RPMI7951 (cell line): ENCODE results near the gene MAP4K3. TPM values are rescaled to one million over a fixed set of nuclear protein-coding genes. Genes with fewer than 3 reads are reported as not detected.
A peak's percentile ranks its signal among the peaks of the same experiment; 100 is the strongest.
"Not testable (repeated sequence)": the region's sequence is repeated elsewhere in the genome, so short reads cannot be mapped to it uniquely, and the experiment has no call there.

Experiments
- DNase-seq: peaks from one replicate; pipeline ENCODE4 v3.0.0-alpha.2; 2012; ENCODE audit warnings: low read depth
- total RNA-seq: library from RNA; depleted of rRNA; stranded (reverse); fragments of >200 nt; shearing (Covaris generic); gene quantifications from 2 replicates; pipeline ENCODE4 v1.2.3, GENCODE V29; 2014

Gene MAP4K3
- total RNA-seq, 1 experiment from 2014 or later: 35.1 TPM

- no peak for DNase-seq
Observed at GRCh38 chr2:39306626-39307025, 130.5 kb downstream of the MAP4K3 start.

DNA sequence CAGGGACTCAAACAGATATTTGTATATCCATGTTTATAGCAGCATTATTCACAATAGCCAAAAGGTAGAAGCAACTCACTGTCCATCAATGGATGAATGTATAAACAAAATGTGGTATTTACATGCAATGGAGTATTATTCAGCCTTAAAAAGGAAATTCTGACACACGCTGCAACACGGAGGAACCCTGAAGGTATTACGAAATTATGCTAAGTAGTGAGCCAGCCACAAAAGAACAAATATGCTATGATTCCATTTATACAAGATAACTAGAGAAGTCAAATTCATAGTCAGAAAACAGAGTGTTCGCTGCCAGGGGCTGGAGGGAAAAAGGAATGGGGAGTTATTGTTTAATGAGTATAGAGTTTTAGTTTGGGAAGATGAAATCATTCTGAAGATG is 132.4 kb downstream of the MAP4K3 start:
- no peak for DNase-seq

DNA sequence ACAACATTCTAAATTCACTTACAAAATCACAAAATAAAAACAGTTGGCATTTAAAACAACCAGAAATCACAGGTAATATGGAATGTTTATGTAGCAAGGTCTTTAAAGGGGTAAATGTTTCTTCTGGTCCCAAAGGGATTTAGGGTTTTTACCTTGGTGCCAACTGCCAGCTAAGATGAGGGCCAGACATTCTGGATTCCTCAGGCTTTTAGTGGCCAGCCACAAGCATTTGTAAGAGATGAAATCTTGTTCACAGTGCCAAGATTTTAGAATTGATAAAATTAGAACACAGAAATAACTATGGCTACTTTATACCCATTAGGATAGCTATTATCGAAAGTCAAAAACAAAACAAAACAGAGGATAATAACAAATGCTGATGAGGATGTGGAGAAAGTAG is 132.9 kb downstream of the MAP4K3 start:
- peak; percentile 29 for DNase-seq

- no peak for DNase-seq
Observed at GRCh38 chr2:39301352-39301751, 135.7 kb downstream of the MAP4K3 start.

GRCh38 chr2:39300044-39300978 is 136.8 kb downstream of the MAP4K3 start:
- DNase-seq: no peak

DNA sequence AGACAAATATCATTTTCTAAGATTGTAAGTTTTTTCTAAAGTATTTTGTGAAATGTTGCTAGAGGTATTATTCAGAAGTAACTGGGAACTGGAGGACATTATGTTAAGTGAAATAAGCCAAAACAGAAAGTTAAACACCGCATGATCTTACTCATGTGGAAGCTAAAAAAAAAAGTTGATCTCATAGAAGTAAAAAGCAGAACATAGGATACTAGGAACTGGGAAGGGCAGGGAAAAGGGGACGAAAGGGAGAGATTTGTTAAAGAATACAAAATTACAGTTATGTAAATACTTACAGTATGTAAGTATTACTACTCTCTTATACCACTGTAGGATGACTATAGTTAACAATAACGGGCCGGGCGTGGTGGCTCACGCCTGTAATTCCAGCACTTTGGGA is 146.7 kb downstream of the MAP4K3 start:
- DNase-seq: no peak

DNA sequence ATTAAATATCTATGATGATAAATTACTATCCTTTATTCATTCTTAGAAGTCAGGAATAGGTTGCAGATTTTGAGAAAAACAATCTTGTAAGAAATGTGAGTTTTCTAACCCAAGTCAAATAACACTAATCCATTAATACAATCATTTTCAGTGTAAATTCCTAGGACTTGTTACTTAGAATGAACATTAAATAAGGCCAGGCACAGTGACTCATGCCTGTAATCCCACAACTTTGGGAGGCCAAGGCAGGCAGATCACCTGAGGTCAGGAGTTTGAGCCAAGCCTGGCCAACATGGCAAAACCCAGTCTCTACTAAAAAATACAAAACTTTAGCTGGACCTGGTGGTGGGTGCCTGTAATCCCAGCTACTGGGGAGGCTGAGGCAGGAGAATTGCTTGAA is 147.5 kb downstream of the MAP4K3 start:
- DNase-seq: peak; percentile 18

GRCh38 chr2:39283561-39283960 is 153.5 kb downstream of the MAP4K3 start:
- no peak for DNase-seq

DNA sequence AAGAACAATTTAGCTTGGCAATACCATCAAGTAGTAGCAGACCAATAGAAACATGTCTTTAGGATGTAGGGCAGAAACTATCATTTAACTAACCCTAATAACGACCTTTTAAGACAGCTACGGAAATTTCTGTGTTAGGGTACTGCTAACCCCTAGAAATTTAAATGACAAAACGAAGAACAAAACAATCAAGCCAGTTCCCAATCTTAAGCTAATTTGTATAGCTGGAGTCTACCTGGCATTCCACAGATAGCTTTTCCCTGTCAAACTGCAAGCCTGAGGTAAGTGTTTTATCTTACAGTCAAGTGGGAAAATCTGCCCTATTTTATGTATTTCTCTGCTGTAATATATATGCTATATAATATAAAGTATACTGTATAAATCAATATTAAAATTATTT is 155.7 kb downstream of the MAP4K3 start:
- DNase-seq: no peak

DNA sequence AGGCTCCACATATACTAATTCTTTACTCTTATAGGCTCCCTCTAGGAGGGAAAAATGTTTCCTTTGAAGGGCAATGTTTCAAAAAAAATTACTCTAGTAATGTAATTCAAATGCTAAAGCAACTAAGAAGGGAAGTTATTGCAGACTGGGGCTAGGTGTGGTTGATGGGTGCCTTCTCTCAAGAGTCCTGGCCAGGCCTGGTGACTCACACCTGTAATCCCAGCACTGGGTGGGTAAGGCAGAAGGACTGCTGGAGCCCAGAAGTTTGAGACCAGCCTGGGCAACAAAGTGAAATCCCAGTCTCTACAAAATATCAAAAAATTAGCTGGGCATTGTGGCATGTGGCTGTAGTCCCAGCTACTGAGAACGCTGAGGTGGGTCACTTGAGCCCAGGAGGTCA is 162.1 kb downstream of the MAP4K3 start:
- peak; percentile 2 for DNase-seq

GRCh38 chr2:39269941-39270340 is 167.1 kb downstream of the MAP4K3 start:
- no peak for DNase-seq

DNA sequence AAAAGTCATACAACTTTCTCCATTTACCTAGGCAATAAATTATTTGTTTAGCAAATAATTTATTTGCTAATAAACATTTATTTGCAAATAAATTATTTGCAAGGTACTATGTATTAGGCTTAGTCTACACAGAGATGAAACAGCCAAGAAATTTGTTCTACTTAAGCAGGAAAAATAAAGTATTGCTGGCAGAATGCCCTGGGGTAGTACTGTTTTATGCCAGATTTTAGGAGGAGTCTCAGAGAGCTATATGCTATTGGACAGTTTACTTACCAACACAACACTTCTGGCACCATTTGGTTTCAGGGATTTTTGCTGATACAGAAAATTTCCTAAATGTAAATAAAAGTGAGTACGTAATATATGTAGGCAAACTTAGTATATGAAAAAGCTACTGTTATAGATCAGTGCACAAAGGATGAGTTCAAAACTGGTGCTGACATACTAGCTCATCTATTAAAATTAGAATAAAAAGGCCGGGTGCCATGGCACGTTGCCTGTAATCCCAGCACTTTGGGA is 170.1 kb downstream of the MAP4K3 start:
- no peak for DNase-seq

- peak; percentile 7 for DNase-seq
Observed at GRCh38 chr2:39266139-39266805, 170.8 kb downstream of the MAP4K3 start.

DNA sequence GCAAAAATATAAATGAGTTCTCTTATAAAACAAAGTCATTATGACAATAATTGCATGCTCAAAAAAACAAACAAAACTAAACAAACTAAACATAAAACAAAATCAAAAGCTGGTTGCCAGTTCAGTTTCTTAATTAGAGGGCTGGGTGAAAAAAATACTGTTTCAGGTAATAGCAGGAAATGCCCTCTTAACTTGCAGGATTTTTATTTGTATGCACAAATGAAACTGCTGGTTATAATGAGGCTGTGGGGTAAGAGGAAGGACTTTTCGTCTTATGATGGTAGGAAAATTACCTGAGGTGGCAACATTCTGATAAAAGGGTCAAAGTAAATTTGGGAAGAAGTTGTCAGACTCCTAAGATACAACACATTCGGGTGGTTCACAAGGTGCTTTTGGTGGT is 171.8 kb downstream of the MAP4K3 start:
- DNase-seq: no peak

- no peak for DNase-seq
Observed at GRCh38 chr2:39264733-39265132, 172.4 kb downstream of the MAP4K3 start.

GRCh38 chr2:39260087-39260486 is 177.0 kb downstream of the MAP4K3 start:
- no peak for DNase-seq

DNA sequence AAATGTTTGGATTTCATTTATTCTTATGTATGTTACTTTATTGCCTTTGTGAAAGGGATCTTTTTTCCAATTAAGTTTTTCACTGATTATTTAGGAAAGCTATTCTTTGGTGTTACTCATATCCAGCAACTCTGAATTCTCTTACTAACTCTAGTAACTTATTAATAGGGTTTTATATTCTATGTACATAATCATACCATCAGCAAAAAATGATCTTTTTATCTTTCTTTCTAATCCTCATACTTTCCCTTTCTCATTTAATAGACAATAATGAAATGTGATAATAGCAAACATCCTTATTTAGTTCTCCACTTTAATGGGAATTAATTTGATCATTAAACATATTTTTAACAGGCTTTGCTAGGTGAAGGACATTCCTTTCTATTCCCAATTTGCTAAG is 181.0 kb downstream of the MAP4K3 start:
- no peak for DNase-seq

GRCh38 chr2:39252888-39253518 is 184.1 kb downstream of the MAP4K3 start:
- no peak for DNase-seq

GRCh38 chr2:39247512-39248043 is 189.5 kb downstream of the MAP4K3 start:
- DNase-seq: no peak

DNA sequence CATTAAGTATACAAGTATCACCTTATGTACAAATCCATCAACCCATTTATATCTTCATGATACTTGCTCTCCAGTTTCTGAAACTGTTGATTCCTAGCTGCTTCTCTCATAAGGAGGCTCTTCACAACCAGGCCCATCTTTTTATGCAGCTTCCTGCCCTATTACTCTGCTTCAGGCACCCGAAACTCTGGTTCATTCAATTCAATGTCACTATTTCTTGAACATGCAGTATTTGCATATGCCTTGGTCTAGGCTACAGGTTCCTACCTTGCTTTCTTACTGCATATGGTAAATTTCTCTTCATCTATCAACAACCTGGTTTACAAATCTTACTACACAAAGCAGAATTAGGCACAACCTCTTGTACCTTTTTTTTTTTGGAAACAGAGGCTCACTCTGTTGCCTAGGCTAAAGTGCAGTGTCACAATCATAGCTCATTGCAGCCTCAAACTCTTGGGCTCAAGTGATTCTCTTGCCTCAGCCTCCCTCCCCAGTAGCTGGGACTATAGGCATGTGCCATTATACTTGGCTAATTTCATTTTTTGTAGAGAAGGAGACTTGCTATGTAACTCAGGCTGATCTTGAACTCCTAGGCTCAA is 190.6 kb downstream of the MAP4K3 start:
- DNase-seq: no peak

DNA sequence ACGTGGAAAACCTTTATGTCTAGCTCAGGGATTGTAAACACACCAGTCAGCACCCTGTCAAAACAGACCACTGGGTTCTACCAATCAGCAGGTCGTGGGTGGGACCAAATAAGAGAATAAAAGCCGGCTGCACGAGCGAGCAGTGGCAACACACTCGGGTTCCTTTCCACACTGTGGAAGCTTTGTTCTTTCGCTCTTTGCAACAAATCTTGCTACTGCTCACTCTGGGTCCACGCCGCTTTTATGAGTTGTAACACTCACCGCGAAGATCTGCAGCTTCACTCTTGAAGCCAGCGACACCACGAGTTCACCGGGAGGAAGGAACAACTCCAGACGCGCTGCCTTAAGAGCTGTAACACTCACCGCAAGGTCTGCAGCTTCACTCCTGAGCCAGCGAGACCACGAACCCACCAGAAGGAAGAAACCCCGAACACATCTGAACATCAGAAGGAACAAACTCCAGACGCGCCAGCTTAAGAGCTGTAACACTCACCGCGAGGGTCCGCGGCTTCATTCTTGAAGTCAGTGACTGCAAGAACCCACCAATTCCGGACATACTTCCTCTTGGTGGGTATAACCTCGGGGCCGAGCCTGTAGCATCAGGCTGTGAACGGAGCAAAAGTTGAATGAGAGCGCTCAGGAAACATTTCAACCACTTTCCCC is 192.0 kb downstream of the MAP4K3 start:
- DNase-seq: not testable (repeated sequence)
